22Rv1 (cell line): ENCODE results near the gene SFMBT1.

Experiments used
- H3K27ac ChIP-seq: fragments of 450-650 bp; 2 replicates; pipeline ENCODE4 v1.5.1; 2017
- ZFX ChIP-seq: fragments of 450-650 bp; IDR thresholded peaks from 2 replicates; pipeline ENCODE4 v1.6.1; 2017; ENCODE audit warnings: antibody characterized with exemption, borderline replicate concordance
- TF ChIP-seq, protein P1 (sequence below): fragments of 450-650 bp; IDR thresholded peaks from 2 replicates; pipeline ENCODE4 v1.5.1; 2017; ENCODE audit warnings: mild to moderate bottlenecking

The SFMBT1 gene

DNA sequence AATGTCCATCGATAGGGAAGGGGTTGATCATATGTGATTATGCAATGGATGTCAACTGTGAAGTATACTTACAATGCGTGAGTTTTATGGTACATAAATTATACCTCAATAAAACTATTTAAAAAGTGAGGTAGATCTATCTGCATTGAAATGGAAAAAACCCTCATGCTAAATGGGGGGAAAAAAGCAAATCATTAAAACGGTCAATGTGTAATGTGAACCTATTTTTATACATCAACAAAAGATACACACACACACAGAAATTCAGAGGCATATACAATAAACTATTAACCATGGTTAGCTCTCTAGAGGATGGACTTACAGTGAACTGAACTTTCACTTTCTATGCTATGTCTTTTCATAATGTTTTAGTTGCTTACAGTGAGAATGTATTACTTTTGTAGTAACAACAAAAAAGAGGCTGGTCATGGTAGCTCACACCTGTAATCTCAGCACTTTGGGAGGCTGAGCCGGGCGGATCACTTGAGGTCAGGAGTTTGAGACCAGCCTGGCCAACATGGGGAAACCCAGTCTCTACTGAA lies 171.6 kb downstream of the SFMBT1 start:
- H3K27ac ChIP-seq: no peak overlapping the region
- TF ChIP-seq ZFX: no peak
- TF ChIP-seq, protein P1, sequence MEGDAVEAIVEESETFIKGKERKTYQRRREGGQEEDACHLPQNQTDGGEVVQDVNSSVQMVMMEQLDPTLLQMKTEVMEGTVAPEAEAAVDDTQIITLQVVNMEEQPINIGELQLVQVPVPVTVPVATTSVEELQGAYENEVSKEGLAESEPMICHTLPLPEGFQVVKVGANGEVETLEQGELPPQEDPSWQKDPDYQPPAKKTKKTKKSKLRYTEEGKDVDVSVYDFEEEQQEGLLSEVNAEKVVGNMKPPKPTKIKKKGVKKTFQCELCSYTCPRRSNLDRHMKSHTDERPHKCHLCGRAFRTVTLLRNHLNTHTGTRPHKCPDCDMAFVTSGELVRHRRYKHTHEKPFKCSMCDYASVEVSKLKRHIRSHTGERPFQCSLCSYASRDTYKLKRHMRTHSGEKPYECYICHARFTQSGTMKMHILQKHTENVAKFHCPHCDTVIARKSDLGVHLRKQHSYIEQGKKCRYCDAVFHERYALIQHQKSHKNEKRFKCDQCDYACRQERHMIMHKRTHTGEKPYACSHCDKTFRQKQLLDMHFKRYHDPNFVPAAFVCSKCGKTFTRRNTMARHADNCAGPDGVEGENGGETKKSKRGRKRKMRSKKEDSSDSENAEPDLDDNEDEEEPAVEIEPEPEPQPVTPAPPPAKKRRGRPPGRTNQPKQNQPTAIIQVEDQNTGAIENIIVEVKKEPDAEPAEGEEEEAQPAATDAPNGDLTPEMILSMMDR: no peak

DNA sequence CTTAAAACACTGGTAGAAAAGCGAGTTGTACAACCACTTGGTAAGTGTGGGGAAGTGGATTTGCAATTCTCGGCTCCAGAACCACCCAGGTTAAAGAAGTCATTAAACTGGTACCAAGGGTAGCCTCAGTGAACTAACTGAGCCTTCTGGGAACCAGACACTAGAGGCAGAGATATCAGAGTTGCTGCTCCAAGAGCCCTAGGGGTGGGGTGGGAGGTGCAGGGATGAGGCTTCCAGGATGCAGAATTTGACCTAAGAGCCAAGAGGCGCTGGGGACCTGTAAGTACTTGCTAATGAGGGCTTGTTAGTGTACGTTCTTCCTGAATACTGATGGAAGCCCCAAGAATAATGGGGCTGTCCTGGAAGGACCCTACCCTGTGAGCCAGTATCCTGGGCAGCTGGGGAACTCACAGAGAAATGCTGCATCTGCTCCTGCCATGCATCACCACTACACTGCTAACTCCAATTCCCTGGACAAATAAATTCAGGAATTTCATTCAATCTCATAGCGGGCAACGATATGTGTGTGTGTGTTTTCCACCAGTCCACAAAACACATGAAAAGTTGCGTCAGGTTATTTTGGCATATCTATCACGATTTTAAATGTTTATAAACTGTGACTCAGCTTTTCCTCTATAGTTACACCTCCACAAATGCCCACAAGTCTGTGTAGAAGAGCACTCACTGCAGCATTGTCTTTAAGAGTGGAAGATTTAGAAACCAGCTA lies 172.3 kb downstream of the SFMBT1 start:
- H3K27ac ChIP-seq: no peak overlapping the region
- TF ChIP-seq ZFX: no peak
- TF ChIP-seq, protein P1: no peak

DNA sequence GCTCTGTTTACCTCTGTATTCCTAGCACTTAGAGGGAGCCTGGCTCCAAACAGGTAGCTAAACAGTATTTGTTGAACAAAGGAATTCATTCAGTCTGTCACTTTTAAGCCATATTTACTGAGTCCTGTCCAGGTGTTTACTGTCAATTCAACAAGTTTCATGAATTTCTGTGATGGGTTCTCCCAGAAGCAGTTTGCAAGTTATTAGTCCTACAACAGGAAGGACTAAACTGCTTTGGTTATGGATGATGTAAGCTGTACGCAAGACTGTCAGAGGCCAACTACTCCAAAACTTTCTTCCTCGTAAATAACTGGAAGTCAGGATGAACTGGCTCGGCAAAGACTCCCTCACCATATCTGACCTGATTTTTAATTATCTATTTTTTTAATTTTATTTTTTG lies 173.6 kb downstream of the SFMBT1 start:
- no peak overlapping the region for H3K27ac ChIP-seq
- TF ChIP-seq, protein P1: no peak
- TF ChIP-seq ZFX: no peak

DNA sequence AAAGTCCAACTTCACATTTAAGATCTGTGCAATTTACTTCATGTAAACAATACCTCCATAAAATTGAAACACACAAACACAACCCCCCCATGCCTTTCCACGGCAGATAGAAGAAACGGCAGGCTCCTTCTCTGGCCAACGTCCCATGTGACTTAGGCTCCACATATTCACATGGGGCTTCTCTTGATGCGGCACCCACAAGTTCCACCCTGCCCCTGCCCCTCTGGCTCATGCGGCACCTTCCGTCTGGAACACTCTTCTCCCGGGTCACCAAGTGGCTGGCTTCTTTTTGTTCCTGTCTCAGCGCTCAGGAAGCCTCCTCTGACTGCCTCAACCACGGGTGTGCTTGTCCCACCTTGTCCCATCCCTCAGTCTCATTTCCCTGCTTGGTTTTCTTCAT lies 174.1 kb downstream of the SFMBT1 start:
- H3K27ac ChIP-seq: no peak overlapping the region

DNA sequence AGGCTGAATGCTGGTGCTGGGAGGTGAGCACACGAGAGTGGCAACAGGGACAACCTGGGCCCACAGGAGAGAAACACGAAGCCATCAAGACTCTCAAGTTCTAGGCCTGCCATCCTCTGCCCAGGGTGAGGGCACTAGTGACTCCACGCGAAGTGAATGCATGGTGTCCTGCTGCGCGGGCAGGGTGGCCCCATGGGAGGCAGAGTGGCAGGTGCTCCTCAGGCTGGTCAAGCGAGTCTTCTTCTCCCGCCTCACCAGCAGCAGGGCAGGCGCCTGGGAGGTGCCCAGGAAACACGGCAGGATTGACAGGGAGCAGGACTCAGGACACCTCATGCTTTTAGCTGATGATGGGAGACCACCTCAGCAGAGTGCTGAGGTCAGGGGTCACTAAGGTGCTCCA lies 175.4 kb downstream of the SFMBT1 start:
- TF ChIP-seq, protein P1: no peak
- no peak for TF ChIP-seq ZFX
- no peak overlapping the region for H3K27ac ChIP-seq

More for the DNA sequence above, 174.1 kb downstream of the SFMBT1 start:
- no peak for TF ChIP-seq ZFX
- TF ChIP-seq, protein P1: no peak

DNA sequence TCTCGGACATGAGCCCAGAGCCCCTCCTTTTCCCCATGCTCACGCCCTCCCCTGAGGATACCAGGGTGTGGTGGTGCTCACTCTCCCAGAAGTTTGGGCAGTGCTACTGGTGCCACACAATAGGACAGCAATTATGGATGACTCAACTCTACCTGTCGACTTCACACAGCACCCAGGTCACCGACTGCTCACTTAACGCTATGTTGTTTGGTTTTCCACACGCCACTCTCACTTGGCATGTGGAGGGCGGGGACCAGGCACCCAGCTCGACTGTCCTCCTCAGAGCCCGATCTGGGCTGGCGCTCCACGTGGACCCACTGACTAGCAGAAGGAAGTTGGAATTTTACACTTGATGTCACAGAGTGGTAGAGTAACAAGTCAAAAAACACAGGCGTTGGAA lies 179.4 kb downstream of the SFMBT1 start:
- TF ChIP-seq ZFX: no peak
- TF ChIP-seq, protein P1: no peak

DNA sequence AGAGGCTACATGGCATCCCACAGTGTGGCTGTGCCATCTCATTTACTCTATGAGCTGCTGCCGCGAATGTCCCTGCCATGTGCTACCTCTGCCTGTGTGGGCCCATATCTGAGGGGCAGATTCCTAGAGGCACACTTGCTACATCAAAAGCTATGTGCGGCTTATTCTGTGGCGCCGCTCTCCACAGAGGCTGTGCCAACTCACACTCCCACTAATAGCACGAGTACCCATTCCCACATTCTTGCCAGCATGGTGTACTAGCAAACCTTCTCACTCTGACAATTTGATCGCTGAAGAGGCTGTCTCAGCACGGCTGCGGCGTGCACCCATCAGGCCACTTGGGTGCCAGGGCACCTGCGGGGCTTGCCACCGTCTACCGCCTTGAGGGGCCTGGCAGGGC lies 179.9 kb downstream of the SFMBT1 start:
- TF ChIP-seq ZFX: no peak
- TF ChIP-seq, protein P1: no peak
- H3K27ac ChIP-seq: no peak overlapping the region

More for the DNA sequence above, 179.4 kb downstream of the SFMBT1 start:
- H3K27ac ChIP-seq: no peak overlapping the region
